ENCODE measurements around the gene LRP1B. TPM values are rescaled to one million over a fixed set of nuclear protein-coding genes. Genes with fewer than 3 reads are reported as not detected.

Gene LRP1B
- total RNA-seq, 1 donor from 2014 or later: 0.38 TPM

GRCh38 chr2:140643761-140644187, 1487.0 kb downstream of the LRP1B start:
- DNase-seq (ENCODE audit: low read depth): peak; percentile 19
- TF ChIP-seq CTCF (IDR thresholded peaks at IDR 0.05; ENCODE audit: insufficient read depth, low read length, poor library complexity, severe bottlenecking): no peak
- Histone ChIP-seq H3K4me3 (ENCODE audit: low read depth, low read length) (no peak overlapping the region), H3K36me3 (ENCODE audit: control insufficient read depth, insufficient read depth, low read length) (no peaks in the 10 kb centered on the region), H3K27me3 (ENCODE audit: control insufficient read depth, insufficient read depth, low read length) (no peaks in the 10 kb centered on the region)

- no peak for TF ChIP-seq CTCF (IDR thresholded peaks at IDR 0.05; ENCODE audit: insufficient read depth, low read length, poor library complexity, severe bottlenecking)
- Histone ChIP-seq H3K27me3 (ENCODE audit: control insufficient read depth, insufficient read depth, low read length) (no peaks in the 10 kb centered on the region), H3K4me3 (ENCODE audit: low read depth, low read length) (no peak overlapping the region), H3K36me3 (ENCODE audit: control insufficient read depth, insufficient read depth, low read length) (no peaks in the 10 kb centered on the region)
- DNase-seq (ENCODE audit: low read depth): no peak
These were observed 1489.7 kb downstream of the LRP1B start for GRCh38 chr2:140641163-140641562.

- TF ChIP-seq CTCF (IDR thresholded peaks at IDR 0.05; ENCODE audit: insufficient read depth, low read length, poor library complexity, severe bottlenecking): no peak
- DNase-seq (ENCODE audit: low read depth): no peak
- Histone ChIP-seq H3K4me3 (ENCODE audit: low read depth, low read length) (no peak overlapping the region), H3K27me3 (ENCODE audit: control insufficient read depth, insufficient read depth, low read length) (no peaks in the 10 kb centered on the region), H3K36me3 (ENCODE audit: control insufficient read depth, insufficient read depth, low read length) (no peaks in the 10 kb centered on the region)
These were observed 1491.2 kb downstream of the LRP1B start for GRCh38 chr2:140639628-140640027.

GRCh38 chr2:140630557-140630956, 1500.3 kb downstream of the LRP1B start:
- TF ChIP-seq CTCF (IDR thresholded peaks at IDR 0.05; ENCODE audit: insufficient read depth, low read length, poor library complexity, severe bottlenecking): no peak

GRCh38 chr2:140627885-140628284, 1502.9 kb downstream of the LRP1B start:
- Histone ChIP-seq H3K4me3 (ENCODE audit: low read depth, low read length) (no peak overlapping the region), H3K27me3 (ENCODE audit: control insufficient read depth, insufficient read depth, low read length) (no peaks in the 10 kb centered on the region), H3K36me3 (ENCODE audit: control insufficient read depth, insufficient read depth, low read length) (no peaks in the 10 kb centered on the region)
- TF ChIP-seq CTCF (IDR thresholded peaks at IDR 0.05; ENCODE audit: insufficient read depth, low read length, poor library complexity, severe bottlenecking): no peak
- DNase-seq (ENCODE audit: low read depth): no peak

More at GRCh38 chr2:140630557-140630956, 1500.3 kb downstream of the LRP1B start:
- no peak for DNase-seq (ENCODE audit: low read depth)
- Histone ChIP-seq H3K27me3 (ENCODE audit: control insufficient read depth, insufficient read depth, low read length) (no peaks in the 10 kb centered on the region), H3K36me3 (ENCODE audit: control insufficient read depth, insufficient read depth, low read length) (no peaks in the 10 kb centered on the region), H3K4me3 (ENCODE audit: low read depth, low read length) (no peak overlapping the region)

- no peak for TF ChIP-seq CTCF (IDR thresholded peaks at IDR 0.05; ENCODE audit: insufficient read depth, low read length, poor library complexity, severe bottlenecking)
- H3K36me3 ChIP-seq (ENCODE audit: control insufficient read depth, insufficient read depth, low read length): no peaks in the 10 kb centered on the region
- H3K4me3 ChIP-seq (ENCODE audit: low read depth, low read length): no peak overlapping the region
- DNase-seq (ENCODE audit: low read depth): no peak
- H3K27me3 ChIP-seq (ENCODE audit: control insufficient read depth, insufficient read depth, low read length): no peaks in the 10 kb centered on the region
These were observed 1503.7 kb downstream of the LRP1B start for GRCh38 chr2:140627136-140627535.

All from kidney epithelial cell (primary cell).